Measurements from ENCODE around the gene FUS. TPM values are rescaled to one million over a fixed set of nuclear protein-coding genes. Genes with fewer than 3 reads are reported as not detected.

The FUS gene
- total RNA-seq, 2 experiments from 2014 or later, result 104 to 953 TPM

DNA sequence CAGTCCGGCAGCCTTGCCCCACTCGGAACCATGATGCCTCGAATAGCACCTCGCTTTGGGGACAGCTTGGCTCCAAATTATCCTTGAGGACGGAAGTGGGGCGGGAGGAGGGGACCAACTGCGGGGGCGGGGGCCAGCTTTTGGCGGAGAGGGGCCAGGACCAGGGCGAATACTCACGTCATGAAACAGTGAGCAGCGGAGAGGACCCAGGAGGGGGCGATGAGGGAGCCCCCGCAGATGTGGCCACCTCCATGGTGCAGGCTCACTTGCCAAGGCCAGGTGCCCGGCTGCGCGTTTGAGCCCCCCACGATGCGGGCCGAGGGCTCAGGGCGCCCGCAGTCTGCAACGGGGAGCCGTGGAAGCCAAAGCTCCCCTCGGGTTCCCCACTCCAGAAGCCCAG is 31.0 kb upstream of the FUS start:
- H3K4me2 ChIP-seq (ENCODE audit: low read length), result no peak overlapping the region
- H3K36me3 ChIP-seq (ENCODE audit: insufficient read depth, low read length), result no peaks in the 10 kb centered on the region
- CTCF ChIA-PET (ENCODE audit: unreplicated experiment), result no interaction called here
- no peaks in the 10 kb centered on the region for H3K9me3 ChIP-seq (ENCODE audit: low read length)
- intact Hi-C loops (cut with micrococcal nuclease; ENCODE audit: unreplicated experiment), result no loop called here
- no peak overlapping the region for H3K4me3 ChIP-seq (ENCODE audit: low read depth, low read length, poor library complexity, severe bottlenecking)
- no TSS peak for BruUV-seq (replicated peaks)
- no peaks in the 10 kb centered on the region for H3K9me2 ChIP-seq (ENCODE audit: insufficient read depth, low read length)
- POLR2A ChIA-PET, result no interaction called here
- no peak for DNase-seq (ENCODE audit: low spot score)
- H3K79me2 ChIP-seq (ENCODE audit: insufficient read depth, low read depth, low read length), result no peaks in the 10 kb centered on the region
- no peaks in the 10 kb centered on the region for H4K20me1 ChIP-seq (ENCODE audit: insufficient read depth, low read length)
- no peak overlapping the region for H2AFZ ChIP-seq (ENCODE audit: low read length)
- no peaks in the 10 kb centered on the region for H3K4me1 ChIP-seq (ENCODE audit: insufficient read depth, low read length, poor library complexity, severe bottlenecking)
- H3K27ac ChIP-seq (ENCODE audit: low read depth, low read length, poor library complexity, severe bottlenecking), result no peak overlapping the region
- TF ChIP-seq, protein P1, sequence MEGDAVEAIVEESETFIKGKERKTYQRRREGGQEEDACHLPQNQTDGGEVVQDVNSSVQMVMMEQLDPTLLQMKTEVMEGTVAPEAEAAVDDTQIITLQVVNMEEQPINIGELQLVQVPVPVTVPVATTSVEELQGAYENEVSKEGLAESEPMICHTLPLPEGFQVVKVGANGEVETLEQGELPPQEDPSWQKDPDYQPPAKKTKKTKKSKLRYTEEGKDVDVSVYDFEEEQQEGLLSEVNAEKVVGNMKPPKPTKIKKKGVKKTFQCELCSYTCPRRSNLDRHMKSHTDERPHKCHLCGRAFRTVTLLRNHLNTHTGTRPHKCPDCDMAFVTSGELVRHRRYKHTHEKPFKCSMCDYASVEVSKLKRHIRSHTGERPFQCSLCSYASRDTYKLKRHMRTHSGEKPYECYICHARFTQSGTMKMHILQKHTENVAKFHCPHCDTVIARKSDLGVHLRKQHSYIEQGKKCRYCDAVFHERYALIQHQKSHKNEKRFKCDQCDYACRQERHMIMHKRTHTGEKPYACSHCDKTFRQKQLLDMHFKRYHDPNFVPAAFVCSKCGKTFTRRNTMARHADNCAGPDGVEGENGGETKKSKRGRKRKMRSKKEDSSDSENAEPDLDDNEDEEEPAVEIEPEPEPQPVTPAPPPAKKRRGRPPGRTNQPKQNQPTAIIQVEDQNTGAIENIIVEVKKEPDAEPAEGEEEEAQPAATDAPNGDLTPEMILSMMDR (conservative IDR thresholded peaks at IDR 0.05; ENCODE audit: low read length), result no peak
- no peak for TF ChIP-seq EZH2phosphoT487 (IDR thresholded peaks at IDR 0.05; ENCODE audit: borderline replicate concordance, low read depth, low read length)

DNA sequence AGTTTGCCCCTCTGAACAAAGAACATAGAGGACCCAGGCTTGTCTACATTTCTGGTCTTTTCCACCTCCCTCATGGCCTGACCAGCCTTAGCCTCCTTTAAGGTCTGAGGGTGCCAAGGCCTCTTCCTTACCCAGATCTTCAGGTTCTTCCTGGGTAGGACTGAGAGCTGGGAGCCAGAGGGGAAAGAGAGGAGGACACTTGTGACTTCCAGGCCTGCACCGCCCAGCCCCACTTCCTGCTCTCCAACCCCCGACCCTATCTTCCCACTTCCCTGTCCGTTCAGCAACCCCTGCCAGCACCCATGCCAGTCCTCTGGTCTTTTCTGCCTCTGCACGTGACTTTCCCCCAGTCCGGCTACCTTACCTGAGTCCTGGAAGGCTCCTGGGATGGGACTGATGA is 30.6 kb upstream of the FUS start:
- CTCF ChIA-PET (ENCODE audit: unreplicated experiment), result no interaction called here
- POLR2A ChIA-PET, result no interaction called here

More for the DNA sequence above, 30.6 kb upstream of the FUS start:
- Histone ChIP-seq H4K20me1 (ENCODE audit: insufficient read depth, low read length) (no peaks in the 10 kb centered on the region), H3K79me2 (ENCODE audit: insufficient read depth, low read depth, low read length) (no peaks in the 10 kb centered on the region), H3K4me3 (ENCODE audit: low read depth, low read length, poor library complexity, severe bottlenecking) (no peak overlapping the region), H3K4me1 (ENCODE audit: insufficient read depth, low read length, poor library complexity, severe bottlenecking) (no peaks in the 10 kb centered on the region), H3K9me3 (ENCODE audit: low read length) (no peaks in the 10 kb centered on the region), H2AFZ (ENCODE audit: low read length) (no peak overlapping the region), H3K36me3 (ENCODE audit: insufficient read depth, low read length) (no peaks in the 10 kb centered on the region), H3K4me2 (ENCODE audit: low read length) (no peak overlapping the region), H3K9me2 (ENCODE audit: insufficient read depth, low read length) (no peaks in the 10 kb centered on the region), H3K27ac (ENCODE audit: low read depth, low read length, poor library complexity, severe bottlenecking) (no peak overlapping the region)
- no peak for TF ChIP-seq EZH2phosphoT487 (IDR thresholded peaks at IDR 0.05; ENCODE audit: borderline replicate concordance, low read depth, low read length)
- TF ChIP-seq, protein P1 (conservative IDR thresholded peaks at IDR 0.05; ENCODE audit: low read length), result no peak
- BruUV-seq (replicated peaks), result no TSS peak
- no peak for DNase-seq (ENCODE audit: low spot score)
- intact Hi-C loops (cut with micrococcal nuclease; ENCODE audit: unreplicated experiment), result no loop called here
